HCEC 1CT (cell line): Measurements from ENCODE around the gene RASGRP2.
A peak's percentile ranks its signal among the peaks of the same experiment; 100 is the strongest.

Experiments used
- DNase-seq: peaks from one replicate; pipeline ENCODE4 v3.0.0-alpha.2; 2017

RASGRP2 gene

DNA sequence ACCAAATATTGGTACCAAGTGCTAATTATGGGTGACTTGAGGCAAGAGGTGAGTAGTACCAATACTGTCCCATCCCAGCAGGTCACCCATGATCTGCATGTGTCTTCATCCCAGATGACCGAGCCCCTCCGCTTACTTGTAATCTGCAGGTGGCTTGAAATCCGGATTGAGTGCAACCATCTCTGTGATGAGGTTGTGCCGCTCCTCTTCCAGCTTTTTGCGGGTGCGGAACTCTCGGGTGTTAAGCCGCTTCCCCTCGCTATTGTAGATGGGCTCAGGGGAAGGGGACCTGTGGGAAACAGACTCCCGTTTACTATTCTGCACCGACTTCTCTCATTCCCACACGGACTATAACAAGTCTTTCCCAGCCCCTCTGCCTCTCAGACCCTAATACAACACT, 26.2 kb upstream of the RASGRP2 start:
- DNase-seq, result no peak

DNA sequence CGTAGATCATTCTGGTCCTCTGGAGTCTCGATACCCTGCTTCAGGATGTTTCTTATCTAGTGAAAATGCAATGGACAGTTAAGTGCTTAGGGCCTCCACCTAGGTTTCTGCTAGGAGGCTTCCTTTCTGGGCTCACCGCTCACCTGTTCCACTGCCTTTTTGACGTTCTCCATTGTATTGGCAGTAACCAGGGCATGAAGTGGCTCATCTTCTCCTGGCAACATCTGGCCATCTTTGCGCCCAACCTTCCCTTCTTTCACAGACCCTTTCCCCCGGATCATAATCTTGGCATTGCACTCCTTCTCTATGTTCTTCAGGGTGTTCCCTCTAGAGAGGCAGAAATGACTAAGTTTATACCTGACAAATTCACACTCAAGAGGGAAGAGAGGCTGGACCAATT, 25.3 kb upstream of the RASGRP2 start:
- no peak for DNase-seq

DNA sequence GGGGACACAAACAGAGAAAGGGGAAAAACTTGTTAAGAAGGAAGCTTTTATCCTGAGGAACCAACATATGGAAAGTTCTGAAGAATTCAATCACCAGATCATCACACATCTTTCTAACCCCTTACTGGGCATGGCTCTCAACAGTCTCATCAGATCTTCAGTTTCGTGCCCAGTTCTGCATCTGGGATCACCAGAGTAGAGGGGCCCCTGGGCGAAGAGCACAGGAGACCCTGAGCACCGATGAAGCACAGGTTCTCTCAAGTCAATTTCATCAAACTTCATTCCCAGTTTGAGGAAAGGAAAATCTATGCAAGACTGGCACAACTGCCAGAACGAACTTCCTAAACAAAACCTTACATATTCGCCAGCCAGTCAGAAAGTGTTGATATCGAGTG, 24.4 kb upstream of the RASGRP2 start:
- DNase-seq, result no peak

DNA sequence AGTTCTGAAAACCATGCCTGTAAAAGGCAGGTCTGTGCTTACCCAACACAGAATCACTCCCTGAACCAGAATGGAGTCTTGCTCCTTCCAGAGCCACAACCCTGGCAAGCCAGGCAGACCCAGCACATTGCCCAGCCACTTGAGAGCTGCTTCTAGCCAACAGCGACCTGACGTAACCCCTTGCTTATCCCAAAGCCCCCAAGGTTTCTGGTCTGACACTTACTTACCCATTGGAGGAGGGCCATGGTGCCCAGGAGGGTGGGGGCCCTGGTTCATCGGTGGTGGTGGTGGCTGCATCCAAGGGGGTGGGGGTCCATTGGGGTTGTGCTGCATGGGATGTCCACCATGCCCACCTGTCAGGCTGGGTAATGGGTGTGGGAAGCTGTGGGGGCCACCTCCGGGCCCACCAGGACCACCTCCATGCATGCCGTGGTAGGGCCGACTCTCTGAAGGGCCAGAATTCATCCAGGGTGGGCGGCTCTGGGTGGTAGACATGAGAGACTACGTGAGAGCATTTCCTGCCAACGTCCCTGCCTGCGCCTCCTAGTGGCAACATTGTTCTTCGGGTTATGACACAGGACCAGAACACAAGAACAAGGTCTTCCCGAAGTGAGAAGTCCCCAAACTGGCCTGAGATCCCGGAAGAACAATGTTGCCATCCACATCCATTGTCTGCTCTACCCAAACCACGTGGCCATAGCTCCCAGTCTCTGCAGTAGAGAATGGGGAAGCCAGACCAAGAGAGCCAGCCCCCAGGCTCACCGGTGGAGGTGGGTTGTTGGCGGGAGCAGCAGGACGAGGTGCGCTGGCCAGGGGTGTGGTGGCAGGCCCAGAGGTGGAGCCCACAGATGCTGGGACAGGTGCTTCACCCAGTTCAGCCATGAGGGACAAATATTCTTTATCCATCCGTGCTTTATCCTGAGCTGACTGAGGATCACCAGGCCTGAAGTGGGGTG, 23.7 kb upstream of the RASGRP2 start:
- peak; percentile 30 for DNase-seq

DNA sequence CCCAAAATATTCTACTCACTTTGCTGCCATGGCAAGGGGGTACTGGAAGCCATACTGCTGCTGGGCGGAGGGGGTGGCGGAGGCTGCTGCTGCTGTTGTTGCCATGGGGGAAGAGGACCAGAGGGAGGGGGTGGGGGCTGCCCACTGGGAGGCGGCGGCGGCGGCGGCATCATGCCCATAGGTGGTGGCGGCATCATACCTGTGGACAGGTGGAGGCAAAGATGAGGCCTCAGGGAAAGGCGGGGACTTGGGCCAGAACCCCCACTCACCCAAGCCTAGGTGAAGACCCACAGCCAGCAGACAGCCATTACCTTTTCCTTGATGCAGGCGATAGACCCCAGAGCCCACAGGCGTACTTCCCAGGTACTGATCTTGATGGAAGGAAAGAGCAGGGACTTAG, 22.9 kb upstream of the RASGRP2 start:
- no peak for DNase-seq

DNA sequence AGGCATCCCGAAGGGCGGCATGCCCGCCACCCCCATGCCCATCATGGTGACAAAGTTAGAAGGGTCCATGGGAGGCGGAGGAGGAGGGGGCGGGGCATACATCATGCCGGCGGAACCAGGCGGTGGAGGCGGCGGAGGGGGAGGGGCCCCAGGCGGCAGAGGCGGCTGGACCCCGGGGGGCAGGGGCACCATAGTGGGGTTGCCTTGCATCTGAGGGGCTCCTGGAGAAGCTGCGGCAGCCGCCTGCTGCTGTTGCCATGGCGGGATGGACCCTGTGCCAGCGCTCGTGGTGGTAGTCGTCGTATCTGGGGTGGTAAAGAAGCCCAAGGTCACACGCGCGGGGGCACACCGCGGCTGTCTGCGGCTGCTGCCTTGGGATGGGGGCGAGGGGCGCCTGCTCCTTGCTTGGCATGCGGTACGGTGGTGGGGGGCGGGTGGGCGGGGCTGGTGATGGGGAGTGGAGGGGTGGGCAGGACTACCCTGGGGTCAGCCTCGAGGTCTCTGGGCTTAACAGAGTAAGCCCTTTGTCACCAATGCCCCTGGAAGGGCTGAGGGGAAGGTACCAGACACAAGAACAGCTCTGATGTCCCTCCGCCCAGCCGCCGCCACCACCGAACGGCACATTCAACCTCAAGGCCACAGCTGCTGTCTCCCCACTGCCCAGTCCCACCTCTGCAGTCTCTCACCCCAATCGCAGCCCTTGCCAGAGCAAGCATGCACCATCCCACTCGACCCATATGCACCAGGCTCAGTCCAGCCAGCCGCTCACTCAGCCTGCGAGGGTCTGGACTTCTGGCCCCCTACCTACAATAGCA, 22.1 kb upstream of the RASGRP2 start:
- DNase-seq, result no peak

DNA sequence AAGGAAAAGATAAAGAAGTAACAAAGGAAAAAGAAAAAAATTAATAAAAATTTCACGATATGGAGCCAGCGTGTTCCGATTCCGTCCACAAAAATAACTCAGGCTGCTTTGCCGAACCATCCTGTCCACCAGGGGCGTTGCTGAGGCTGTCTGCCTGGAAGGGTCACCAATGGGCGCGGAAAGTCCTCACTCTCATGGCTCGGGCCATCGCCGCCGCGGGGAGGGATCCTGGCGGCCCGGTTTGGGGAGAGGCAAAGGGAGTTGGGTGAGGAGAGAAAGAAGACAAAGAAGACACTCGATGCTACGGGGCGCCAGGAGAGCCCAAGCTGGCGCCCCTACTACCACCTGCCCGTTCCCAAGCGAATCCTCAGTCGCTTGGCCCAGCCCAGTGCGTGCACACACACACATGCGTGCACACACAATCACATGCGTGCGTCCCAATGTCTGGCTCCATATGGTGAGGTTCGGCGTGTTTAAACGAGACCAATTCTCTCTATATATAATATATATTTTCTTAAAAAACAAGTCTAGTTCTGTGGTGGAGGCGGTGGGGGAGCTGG, 21.4 kb upstream of the RASGRP2 start:
- DNase-seq, result no peak

DNA sequence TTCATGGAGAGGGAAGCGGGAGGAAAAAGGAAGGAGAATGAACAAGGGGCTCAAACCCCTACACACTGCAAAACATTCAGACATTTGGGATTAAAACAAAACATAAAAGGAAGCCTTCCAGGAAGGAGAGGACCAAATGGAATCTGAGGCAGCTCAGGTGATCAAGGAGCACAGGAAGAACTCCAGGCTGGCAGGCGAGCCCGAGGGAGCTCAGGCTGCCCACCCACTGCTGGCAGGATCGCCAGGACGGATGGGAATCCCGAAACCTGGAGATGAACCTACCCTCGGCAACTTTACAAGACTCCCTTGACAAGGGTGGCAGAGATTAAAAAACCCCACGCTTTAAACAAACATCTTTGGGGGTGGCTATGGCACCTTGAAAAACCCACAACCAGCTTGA, 20.8 kb upstream of the RASGRP2 start:
- no peak for DNase-seq

DNA sequence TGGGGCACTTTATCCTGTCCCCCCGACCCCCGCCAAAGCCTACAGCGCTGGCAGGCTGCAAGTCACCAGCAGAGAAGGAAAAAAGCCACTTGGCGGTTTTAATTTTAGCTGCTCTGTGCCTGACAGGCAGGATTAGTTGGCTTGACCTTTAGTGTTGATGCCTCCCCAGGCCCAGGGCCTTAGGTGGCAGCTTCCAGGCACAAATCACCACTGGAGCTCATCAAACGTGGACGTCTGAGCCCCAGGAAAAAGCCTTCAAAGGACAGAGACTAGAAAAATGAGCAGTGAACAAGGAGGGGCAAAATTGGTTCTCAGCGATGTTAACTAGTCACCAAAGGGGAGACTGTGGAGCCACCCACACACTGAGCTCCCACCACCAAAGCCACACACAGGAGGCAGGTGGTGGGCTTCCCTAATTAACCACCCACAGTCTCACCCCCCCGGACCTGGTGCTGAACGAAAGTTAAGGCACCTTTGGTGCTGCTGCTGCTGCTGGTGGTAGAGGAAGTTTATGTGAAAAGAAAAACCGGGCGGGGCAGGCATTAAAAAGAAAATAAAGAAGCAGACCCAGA, 20.2 kb upstream of the RASGRP2 start:
- no peak for DNase-seq

DNA sequence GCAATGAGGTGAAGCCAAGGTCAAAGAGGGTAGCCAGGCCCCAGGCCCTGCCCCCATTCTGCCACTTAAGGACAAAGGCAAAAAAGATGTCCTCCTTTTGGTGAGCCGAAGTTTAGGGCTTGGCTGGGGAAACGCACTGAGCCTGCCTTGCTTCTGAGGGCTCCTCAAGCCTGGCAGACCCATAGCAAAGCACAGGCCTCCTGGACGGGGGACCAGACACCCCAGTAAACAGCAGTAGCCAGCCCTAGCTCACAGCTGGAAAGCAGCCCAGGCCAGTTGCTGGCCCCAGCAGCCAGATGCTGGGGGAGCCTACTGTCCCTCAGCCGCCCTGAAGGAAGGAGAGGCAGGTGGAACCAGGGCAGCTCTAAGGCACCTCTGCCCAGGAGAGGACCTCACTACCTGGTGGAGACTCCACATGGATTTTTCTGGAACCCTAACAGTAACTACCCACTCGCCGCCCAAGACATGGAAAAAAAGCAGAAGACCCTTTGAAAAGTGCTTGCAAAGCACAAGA, 19.6 kb upstream of the RASGRP2 start:
- no peak for DNase-seq

DNA sequence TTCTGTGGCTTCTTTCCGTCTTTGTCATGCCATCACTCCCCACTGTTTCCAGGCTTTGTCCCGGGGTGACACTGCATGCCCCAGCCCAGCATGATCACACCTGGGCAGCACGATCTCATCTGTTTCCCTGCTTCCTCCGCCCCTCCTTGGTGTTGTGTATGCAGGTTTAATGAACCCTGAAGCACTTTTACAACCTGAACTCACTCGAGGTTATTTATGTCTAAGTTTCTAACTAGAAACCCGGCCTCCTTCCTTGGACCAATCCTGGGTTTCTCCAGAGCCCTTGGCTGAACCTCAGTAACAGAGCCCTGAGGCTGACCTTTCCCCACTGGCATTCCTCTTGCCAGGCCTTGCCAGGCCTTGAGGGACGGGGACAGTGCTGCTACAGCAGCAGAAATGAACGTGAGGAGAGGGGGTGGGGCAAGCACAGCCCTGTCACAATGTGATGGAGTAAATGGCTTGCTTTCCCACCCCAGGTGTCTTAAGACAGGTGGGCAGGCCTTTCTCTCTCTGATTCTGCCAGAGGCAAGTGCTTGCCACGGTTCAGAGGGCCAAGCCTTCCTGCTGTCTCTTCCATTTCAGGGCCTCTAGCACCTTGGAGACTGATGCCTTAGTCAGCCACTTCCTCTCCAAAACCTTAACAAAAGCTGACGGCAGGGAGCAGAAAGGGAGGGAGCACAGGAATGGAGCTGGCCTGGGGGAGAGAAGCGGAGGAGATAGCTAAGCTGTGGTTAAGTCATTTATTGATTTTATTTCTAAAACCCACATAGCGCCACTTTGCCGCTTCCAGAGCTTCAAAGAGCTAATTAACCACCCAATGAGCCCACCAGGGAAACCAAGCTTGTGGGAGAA, 19.0 kb upstream of the RASGRP2 start:
- peak; percentile 19 for DNase-seq

DNA sequence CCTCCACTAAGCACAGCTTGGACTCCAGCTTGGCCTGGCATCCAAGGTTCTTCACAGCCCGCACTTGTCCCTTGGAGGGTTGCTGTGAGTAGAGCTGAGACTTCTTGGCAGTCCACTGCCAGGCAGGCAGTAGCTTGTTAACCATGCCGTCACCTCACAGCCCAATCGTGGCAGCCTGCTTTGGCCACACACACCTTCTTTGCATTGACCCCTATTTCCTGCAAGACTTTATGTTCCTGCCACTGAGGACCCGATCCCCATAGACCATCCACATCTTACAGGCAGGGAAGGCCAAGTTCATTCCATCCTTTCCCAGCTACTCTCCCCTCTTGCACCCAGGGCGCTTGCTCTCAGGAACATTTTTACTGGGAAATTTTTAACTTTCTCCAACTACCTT, 18.3 kb upstream of the RASGRP2 start:
- DNase-seq, result no peak

DNA sequence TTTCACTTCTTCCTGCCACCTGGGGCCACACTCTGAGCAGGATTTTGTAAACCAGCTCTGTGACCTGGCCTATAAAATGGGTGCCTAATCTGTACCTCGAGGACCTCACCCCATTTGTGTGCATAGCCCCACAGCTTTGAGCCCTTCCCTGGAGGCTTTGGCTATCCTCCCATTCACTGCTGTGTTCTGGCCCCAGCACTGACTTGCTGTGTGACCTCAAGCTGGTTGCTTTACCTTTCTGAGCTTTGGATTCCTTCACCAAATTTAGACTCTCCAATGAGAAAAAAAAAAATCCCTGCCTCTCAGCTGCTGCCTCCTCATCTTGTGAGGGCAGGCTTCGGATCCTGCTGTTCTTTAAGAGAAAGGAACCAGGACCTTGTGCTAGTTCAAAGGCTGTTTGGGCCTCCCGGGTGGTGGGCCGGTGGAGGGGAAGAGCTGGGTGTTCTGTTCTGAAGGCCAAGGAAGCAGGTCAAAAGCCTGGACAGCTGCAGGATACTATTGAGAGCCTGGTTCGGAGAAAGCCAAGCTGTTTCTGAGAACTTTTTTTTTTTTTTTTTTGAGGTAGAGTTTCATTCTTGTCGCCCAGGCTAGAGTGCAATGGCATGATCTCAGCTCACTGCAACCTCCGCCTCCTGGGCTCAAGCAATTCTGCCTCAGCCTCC, 16.9 kb upstream of the RASGRP2 start:
- no peak for DNase-seq

DNA sequence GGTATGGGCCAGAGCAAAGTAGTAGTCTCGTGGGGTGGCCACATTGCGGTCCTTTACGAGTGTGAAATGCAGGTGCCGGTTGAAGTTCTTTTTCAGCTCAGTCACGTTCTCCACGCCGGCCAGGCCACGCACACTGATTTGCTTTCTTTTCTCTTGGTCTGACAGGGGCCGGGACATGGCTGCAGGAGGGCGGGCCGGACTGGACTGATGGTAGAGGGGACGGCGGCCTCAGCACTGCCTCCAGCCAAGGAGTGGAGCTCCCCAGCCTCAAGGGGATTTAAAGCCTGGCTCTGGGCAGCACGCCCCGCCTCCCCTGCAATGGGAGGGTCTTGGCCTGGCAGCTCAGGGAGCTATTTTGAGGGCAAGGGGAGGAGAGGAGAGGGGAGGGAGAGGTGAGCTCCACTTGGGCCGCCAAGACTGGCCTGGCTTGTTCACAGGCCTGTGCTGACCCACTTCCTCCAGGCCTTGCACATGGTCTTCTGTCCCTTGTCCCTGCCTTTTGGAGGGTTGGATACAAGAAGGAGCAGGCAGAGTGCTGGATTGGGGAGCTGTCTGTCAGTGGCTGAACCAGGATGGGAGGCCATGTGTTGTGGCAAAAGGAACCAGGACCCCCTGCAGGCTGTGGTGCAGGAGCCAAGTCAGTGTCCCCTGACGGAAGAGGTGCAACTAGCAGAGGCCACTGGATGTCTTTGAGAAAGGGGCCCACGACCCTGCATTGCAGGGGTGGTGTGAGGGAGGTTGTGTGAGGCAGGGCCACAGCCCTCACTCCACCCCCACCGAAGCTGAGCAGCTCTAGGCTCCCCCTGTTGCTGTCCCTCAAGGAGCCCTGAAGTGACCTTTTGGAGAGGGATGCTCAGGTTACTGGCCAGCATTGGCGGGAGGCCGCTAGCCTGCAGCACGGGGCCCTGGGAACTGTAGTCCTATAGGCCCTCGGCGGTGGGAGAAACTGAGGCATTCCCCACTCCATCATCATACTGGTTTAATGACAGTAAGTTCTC, 16.1 kb upstream of the RASGRP2 start, which contains the start of gene PYGM:
PYGM (minus strand) TSS at position 253 of the 998 bp plus-strand sequence; CDS start at position 177, 76 bp downstream.
- no peak for DNase-seq

DNA sequence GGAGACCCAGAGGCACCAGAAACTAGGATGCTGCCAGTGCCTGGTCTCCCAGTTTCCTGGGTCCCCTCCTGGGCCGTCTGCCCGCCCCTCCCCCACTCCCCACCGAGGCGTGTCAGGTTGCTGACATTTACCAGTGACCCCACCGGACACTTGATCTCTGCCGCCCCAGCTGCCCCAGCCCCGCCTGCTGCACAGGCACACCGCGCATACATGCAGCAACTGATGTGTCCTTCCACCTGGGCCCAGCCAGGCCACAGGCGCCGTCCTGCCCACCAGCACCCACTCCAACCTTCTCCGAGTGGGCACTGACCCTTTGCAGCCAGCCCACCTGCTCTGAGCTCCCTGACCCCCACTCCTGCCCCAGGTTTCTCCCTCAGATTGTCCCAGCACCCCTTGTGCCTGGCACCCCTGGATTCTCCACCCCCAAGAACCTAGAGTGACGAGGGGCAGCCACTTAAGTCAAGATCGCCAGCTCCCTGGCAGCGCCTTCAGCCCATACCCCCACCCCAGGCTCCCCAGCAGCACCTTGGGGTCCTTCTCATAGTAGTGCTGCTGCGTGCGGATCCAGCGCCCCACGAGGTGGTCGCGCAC, 15.3 kb upstream of the RASGRP2 start:
- no peak for DNase-seq

DNA sequence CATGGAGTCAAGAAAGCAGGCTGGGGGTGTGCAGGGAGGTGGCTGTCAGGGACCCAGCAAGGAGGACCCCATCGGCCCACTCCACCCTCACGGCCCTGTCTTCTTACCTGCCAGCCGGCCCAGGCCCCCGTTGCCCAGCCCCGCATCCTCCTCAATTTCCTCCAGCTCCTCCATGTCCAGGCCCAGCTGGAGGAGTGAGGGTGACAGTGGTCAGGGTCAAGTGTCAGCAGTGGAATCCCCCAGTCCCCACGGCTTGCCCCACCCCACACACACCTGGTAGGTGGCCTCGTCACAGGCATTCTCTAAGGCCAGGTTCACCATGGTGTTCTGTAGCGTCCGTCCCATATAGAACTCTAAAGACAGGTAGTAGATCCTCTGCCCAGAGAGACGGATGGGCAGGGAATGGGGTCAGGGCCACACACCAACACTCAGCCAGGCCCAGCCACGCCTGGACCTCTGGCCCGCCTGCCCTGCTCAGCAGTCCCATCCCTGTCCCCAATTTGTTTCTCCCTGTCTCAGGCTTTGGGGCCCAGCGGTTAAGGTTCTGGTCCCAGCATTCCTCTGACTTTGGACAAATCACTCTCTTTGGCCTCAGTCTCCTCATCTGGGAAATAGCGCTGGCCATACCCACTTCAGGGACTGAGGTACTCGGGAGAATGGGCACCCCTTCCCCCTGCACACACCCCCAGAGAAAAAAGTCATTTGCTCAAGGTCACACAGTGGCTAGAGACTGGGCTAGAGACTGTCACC, 14.6 kb upstream of the RASGRP2 start:
- DNase-seq, result no peak

DNA sequence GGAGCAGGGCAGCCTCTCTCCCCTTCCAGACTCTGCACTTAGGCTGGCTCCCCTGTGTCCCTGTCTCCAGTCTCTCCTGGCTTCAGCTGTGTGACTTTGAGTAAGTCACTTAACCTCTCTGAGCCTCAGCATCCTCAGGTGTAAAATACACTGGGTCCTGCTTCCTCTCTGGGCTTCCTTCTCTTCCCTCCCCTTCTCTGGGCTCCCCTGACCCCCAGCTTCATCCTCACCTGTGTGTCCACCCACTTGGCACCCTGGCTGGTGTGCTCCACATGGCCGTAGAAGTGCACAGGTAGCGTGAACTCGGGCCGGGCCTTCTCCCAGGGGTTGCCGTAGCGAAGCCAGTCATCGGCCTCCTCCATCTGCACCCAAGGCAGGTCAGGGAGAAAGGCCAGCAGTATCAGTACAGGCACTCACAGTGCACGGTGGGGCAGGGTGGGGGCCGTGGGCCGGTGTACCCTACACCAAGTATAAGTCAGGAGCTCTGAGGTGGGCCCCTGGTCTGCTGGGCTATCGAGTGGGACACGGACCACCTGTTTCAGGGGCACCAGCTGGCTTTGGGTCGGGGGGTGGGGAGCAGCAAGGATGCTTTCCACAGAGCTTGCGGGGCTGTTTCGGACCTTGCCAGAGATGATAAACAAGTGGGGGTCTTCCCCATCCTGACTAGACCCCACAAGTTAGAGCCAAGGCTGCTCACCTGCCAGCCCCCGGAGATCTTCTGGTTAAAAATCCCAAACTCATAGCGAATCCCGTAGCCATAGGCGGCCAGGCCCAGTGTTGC, 13.8 kb upstream of the RASGRP2 start:
- DNase-seq, result no peak
